IPS-11a (cell line): Measurements from ENCODE around the gene BCAS1.

ENCODE experiments used
- H3K4me3 ChIP-seq: one replicate; pipeline ENCODE4 v1.5.1; 2013; ENCODE audit warnings: low read depth, low read length, control low read depth

Gene BCAS1

GRCh38 chr20:54051068-54051467, 19.3 kb downstream of the BCAS1 start:
- H3K4me3 ChIP-seq = no peak overlapping the region

- H3K4me3 ChIP-seq = no peak overlapping the region
Measured at GRCh38 chr20:54048891-54049545, 21.4 kb downstream of the BCAS1 start.

GRCh38 chr20:54048481-54048880, 21.9 kb downstream of the BCAS1 start:
- H3K4me3 ChIP-seq = no peak overlapping the region

GRCh38 chr20:54047720-54048119, 22.7 kb downstream of the BCAS1 start:
- H3K4me3 ChIP-seq = no peak overlapping the region

GRCh38 chr20:54047048-54047447, 23.3 kb downstream of the BCAS1 start:
- H3K4me3 ChIP-seq = no peak overlapping the region

- H3K4me3 ChIP-seq = no peak overlapping the region
Measured at GRCh38 chr20:54044156-54044555, 26.2 kb downstream of the BCAS1 start.

- no peak overlapping the region for H3K4me3 ChIP-seq
Measured at GRCh38 chr20:54043076-54043967, 27.1 kb downstream of the BCAS1 start.

GRCh38 chr20:54042021-54042420, 28.4 kb downstream of the BCAS1 start:
- H3K4me3 ChIP-seq = no peak overlapping the region

- H3K4me3 ChIP-seq = no peak overlapping the region
Measured at GRCh38 chr20:54041336-54041735, 29.1 kb downstream of the BCAS1 start.

GRCh38 chr20:54040531-54040930, 29.9 kb downstream of the BCAS1 start:
- no peak overlapping the region for H3K4me3 ChIP-seq

- H3K4me3 ChIP-seq = no peak overlapping the region
Measured at GRCh38 chr20:54038961-54039360, 31.4 kb downstream of the BCAS1 start.

- H3K4me3 ChIP-seq = no peak overlapping the region
Measured at GRCh38 chr20:54037525-54037924, 32.9 kb downstream of the BCAS1 start.

- H3K4me3 ChIP-seq = no peak overlapping the region
Measured at GRCh38 chr20:54029643-54030042, 40.8 kb downstream of the BCAS1 start.

- no peak overlapping the region for H3K4me3 ChIP-seq
Measured at GRCh38 chr20:54029176-54029575, 41.2 kb downstream of the BCAS1 start.

- no peak overlapping the region for H3K4me3 ChIP-seq
Measured at GRCh38 chr20:54028276-54029011, 42.0 kb downstream of the BCAS1 start.

GRCh38 chr20:54027704-54028103, 42.7 kb downstream of the BCAS1 start:
- H3K4me3 ChIP-seq = no peak overlapping the region

GRCh38 chr20:54026295-54027064, 43.9 kb downstream of the BCAS1 start:
- H3K4me3 ChIP-seq = no peak overlapping the region

GRCh38 chr20:54025251-54025771, 45.1 kb downstream of the BCAS1 start:
- no peak overlapping the region for H3K4me3 ChIP-seq

- H3K4me3 ChIP-seq = no peak overlapping the region
Measured at GRCh38 chr20:54023406-54023805, 47.0 kb downstream of the BCAS1 start.

GRCh38 chr20:54021446-54022235, 48.8 kb downstream of the BCAS1 start:
- no peak overlapping the region for H3K4me3 ChIP-seq
